ENCODE data around the gene FBXO9.

FBXO9 gene

GRCh38 chr6:53095716-53096115, 30.5 kb downstream of the FBXO9 start:
- no peak for DNase-seq

- DNase-seq = no peak
Observed at GRCh38 chr6:53100561-53100960, 35.4 kb downstream of the FBXO9 start.

GRCh38 chr6:53101006-53101405, 35.8 kb downstream of the FBXO9 start:
- DNase-seq = no peak

GRCh38 chr6:53103993-53104675, 38.9 kb downstream of the FBXO9 start:
- no peak for DNase-seq

GRCh38 chr6:53104916-53105315, 39.7 kb downstream of the FBXO9 start:
- no peak for DNase-seq

- no peak for DNase-seq
Observed at GRCh38 chr6:53107091-53107490, 41.9 kb downstream of the FBXO9 start.

- no peak for DNase-seq
Observed at GRCh38 chr6:53109612-53110011, 44.4 kb downstream of the FBXO9 start.

GRCh38 chr6:53111865-53112264, 46.7 kb downstream of the FBXO9 start:
- DNase-seq = no peak

- no peak for DNase-seq
Observed at GRCh38 chr6:53112404-53112803, 47.2 kb downstream of the FBXO9 start.

- DNase-seq = no peak
Observed at GRCh38 chr6:53112871-53113270, 47.7 kb downstream of the FBXO9 start.

GRCh38 chr6:53113742-53114141, 48.5 kb downstream of the FBXO9 start:
- no peak for DNase-seq

GRCh38 chr6:53115113-53115512, 49.9 kb downstream of the FBXO9 start:
- DNase-seq = no peak

GRCh38 chr6:53115741-53116140, 50.5 kb downstream of the FBXO9 start:
- no peak for DNase-seq

- no peak for DNase-seq
Observed at GRCh38 chr6:53119349-53119748, 54.1 kb downstream of the FBXO9 start.

- no peak for DNase-seq
Observed at GRCh38 chr6:53119772-53120409, 54.7 kb downstream of the FBXO9 start.

GRCh38 chr6:53124131-53124800, 59.1 kb downstream of the FBXO9 start:
- no peak for DNase-seq

- DNase-seq = no peak
Observed at GRCh38 chr6:53125276-53125675, 60.1 kb downstream of the FBXO9 start.

- no peak for DNase-seq
Observed at GRCh38 chr6:53128842-53129241, 63.6 kb downstream of the FBXO9 start.

GRCh38 chr6:53130569-53131290, 65.5 kb downstream of the FBXO9 start:
- DNase-seq = no peak

- DNase-seq = no peak
Observed at GRCh38 chr6:53133961-53134360, 68.8 kb downstream of the FBXO9 start.

GRCh38 chr6:53134601-53135235, 69.5 kb downstream of the FBXO9 start:
- no peak for DNase-seq

- DNase-seq = no peak
Observed at GRCh38 chr6:53136000-53136609, 70.9 kb downstream of the FBXO9 start.
